H1 (cell line): ENCODE measurements around the gene RBM19. TPM values are rescaled to one million over a fixed set of nuclear protein-coding genes. Genes with fewer than 3 reads are reported as not detected.

Experiments used
- CTCF ChIA-PET: fragments of 300-600 bp; sonication (Branson Sonifier 250); formaldehyde crosslinking; loops from one replicate; lab custom pipeline; 2021; ENCODE audit not compliant: partially characterized antibody; lab: Charles Lee
- POLR2A ChIA-PET: fragments of 300-600 bp; sonication (Branson Sonifier 250); formaldehyde crosslinking; loops from one replicate; lab custom pipeline; 2021; ENCODE audit warnings: inconsistent platforms; ENCODE audit not compliant: partially characterized antibody; lab: Charles Lee
- DNase-seq, 2 experiments: peaks; one replicate each; pipeline versions ENCODE4 v3.0.0 to v3.0.0-alpha.2; 2010 to 2022; ENCODE audit warnings: low spot score in 2 of 2, low read depth in 1 of 2, mixed read lengths in 1 of 2
- FAIRE-seq: peaks from 2 replicates; lab custom pipeline; 2011; peaks lifted over from hg19 to GRCh38; lab: Jason Lieb, UNC
- H2AFZ ChIP-seq: 2 replicates; pipeline ENCODE4 v1.8.1; 2012; ENCODE audit warnings: low read length, inconsistent platforms
- H2AK5ac ChIP-seq: 2 replicates; pipeline ENCODE4 v1.6.1; 2013; ENCODE audit warnings: low read depth, low read length
- H2BK120ac ChIP-seq: replicated peaks from 2 replicates; pipeline ENCODE3; 2013; ENCODE audit warnings: low read depth, low read length, inconsistent platforms
- H2BK12ac ChIP-seq: 2 replicates; pipeline ENCODE4 v1.6.1; 2013; ENCODE audit warnings: low read depth, low read length
- H2BK15ac ChIP-seq: 2 replicates; pipeline ENCODE4 v1.6.1; 2013; ENCODE audit warnings: low read length
- H2BK20ac ChIP-seq: 2 replicates; pipeline ENCODE4 v1.6.1; 2013; ENCODE audit warnings: low read length
- H2BK5ac ChIP-seq: 2 replicates; pipeline ENCODE4 v1.6.1; 2013; ENCODE audit warnings: low read depth, low read length
- H3K14ac ChIP-seq: 2 replicates; pipeline ENCODE4 v1.6.1; 2013; ENCODE audit warnings: inconsistent platforms; ENCODE audit not compliant: insufficient read length
- H3K18ac ChIP-seq: 2 replicates; pipeline ENCODE4 v1.6.1; 2013; ENCODE audit warnings: low read length; ENCODE audit errors: extremely low read depth
- H3K23ac ChIP-seq: 2 replicates; pipeline ENCODE4 v1.6.1; 2013; ENCODE audit warnings: inconsistent platforms; ENCODE audit not compliant: insufficient read length
- H3K23me2 ChIP-seq: 2 replicates; pipeline ENCODE4 v1.6.1; 2013; ENCODE audit warnings: low read depth, low read length
- H3K27ac ChIP-seq: 2 replicates; pipeline ENCODE4 v1.6.1; 2011; ENCODE audit warnings: low read depth, low read length, inconsistent platforms
- H3K27me3 ChIP-seq, 4 experiments: replicated peaks in 1 of 4; 1 replicate in 1 of 4; 2 replicates in 3 of 4; pipeline versions ENCODE4 v1.6.1 to v1.8.1; 2011 to 2013; ENCODE audit warnings: low read length in 3 of 4, mild to moderate bottlenecking in 3 of 4, inconsistent platforms in 2 of 4, mixed read lengths in 2 of 4, moderate library complexity in 1 of 4; ENCODE audit not compliant: control insufficient read depth in 3 of 4, insufficient read depth in 3 of 4; ENCODE audit errors: extremely low read depth in 1 of 4
- H3K36me3 ChIP-seq, 4 experiments: 2 replicates each; pipeline versions ENCODE4 v1.6.1 to v1.8.1; 2011 to 2013; ENCODE audit warnings: mild to moderate bottlenecking in 4 of 4, low read length in 3 of 4, moderate library complexity in 2 of 4, control low read depth in 1 of 4, inconsistent platforms in 1 of 4; ENCODE audit not compliant: insufficient read depth in 4 of 4, control insufficient read depth in 2 of 4
- H3K4ac ChIP-seq: replicated peaks from 2 replicates; pipeline ENCODE3; 2013; ENCODE audit warnings: low read length, low read depth, mixed read lengths, inconsistent platforms; ENCODE audit not compliant: insufficient read length
- H3K4me1 ChIP-seq, 4 experiments: replicated peaks in 1 of 4; 1 replicate in 1 of 4; 2 replicates in 3 of 4; pipeline versions ENCODE4 v1.6.1 to v1.8.1; 2011 to 2013; ENCODE audit warnings: low read length in 3 of 4, inconsistent platforms in 2 of 4, mixed read lengths in 1 of 4; ENCODE audit not compliant: insufficient read depth in 4 of 4, control insufficient read depth in 3 of 4
- H3K4me2 ChIP-seq, 2 experiments: 2 replicates each; pipeline versions ENCODE4 v1.6.1 to v1.8.1; 2011 to 2013; ENCODE audit warnings: low read depth in 2 of 2, low read length in 2 of 2, control low read depth in 1 of 2, inconsistent platforms in 1 of 2, mild to moderate bottlenecking in 1 of 2; ENCODE audit not compliant: insufficient read depth in 1 of 2
- H3K4me3 ChIP-seq, 4 experiments: fragments of 200-600, 300-600 bp in 1 of 4; sonication (generic), shearing (Covaris generic), sonication (Bioruptor Twin) in 1 of 4; 2 replicates each; pipeline versions ENCODE4 v1.5.1 to v1.8.1; 2011 to 2016; ENCODE audit warnings: low read length in 4 of 4, low read depth in 3 of 4, control low read depth in 2 of 4, inconsistent platforms in 2 of 4, mild to moderate bottlenecking in 2 of 4, mixed read lengths in 1 of 4, moderate library complexity in 1 of 4; ENCODE audit not compliant: insufficient read depth in 2 of 4; ENCODE audit errors: extremely low read depth in 1 of 4
- H3K56ac ChIP-seq: replicated peaks from 2 replicates; pipeline ENCODE3; 2013; ENCODE audit warnings: low read depth, mild to moderate bottlenecking, mixed read lengths, low read length, inconsistent platforms; ENCODE audit not compliant: insufficient read length
- H3K79me1 ChIP-seq: 2 replicates; pipeline ENCODE4 v1.6.1; 2013; ENCODE audit warnings: low read depth, low read length, control low read depth
- H3K79me2 ChIP-seq, 2 experiments: 2 replicates each; pipeline versions ENCODE4 v1.6.1 to v1.8.1; 2012 to 2013; ENCODE audit warnings: low read length in 2 of 2, mild to moderate bottlenecking in 2 of 2, inconsistent platforms in 1 of 2; ENCODE audit not compliant: insufficient read depth in 2 of 2, control insufficient read depth in 1 of 2
- H3K9ac ChIP-seq, 4 experiments: replicated peaks in 1 of 4; 1 replicate in 1 of 4; 2 replicates in 3 of 4; pipeline versions ENCODE4 v1.6.1 to v1.8.1; 2011 to 2013; ENCODE audit warnings: low read depth in 3 of 4, low read length in 3 of 4, control low read depth in 2 of 4, mild to moderate bottlenecking in 2 of 4, moderate library complexity in 2 of 4, inconsistent platforms in 1 of 4; ENCODE audit errors: extremely low read depth in 1 of 4
- H3K9me3 ChIP-seq, 2 experiments: 2 replicates each; pipeline versions ENCODE4 v1.6.1 to v1.8.1; 2012 to 2013; ENCODE audit warnings: mild to moderate bottlenecking in 2 of 2, moderate library complexity in 2 of 2, control low read depth in 1 of 2, inconsistent platforms in 1 of 2, low read depth in 1 of 2, low read length in 1 of 2, mixed read lengths in 1 of 2; ENCODE audit not compliant: insufficient read depth in 2 of 2
- H4K20me1 ChIP-seq, 2 experiments: replicated peaks in 1 of 2; 2 replicates each; pipeline versions ENCODE3 to v1.8.1; 2011 to 2013; ENCODE audit warnings: inconsistent platforms in 2 of 2, low read length in 2 of 2, mild to moderate bottlenecking in 1 of 2; ENCODE audit not compliant: insufficient read depth in 2 of 2, control insufficient read depth in 1 of 2
- H4K5ac ChIP-seq: 2 replicates; pipeline ENCODE4 v1.6.1; 2013; ENCODE audit warnings: low read length, low read depth, mixed read lengths, inconsistent platforms; ENCODE audit not compliant: insufficient read length
- H4K8ac ChIP-seq: 2 replicates; pipeline ENCODE4 v1.8.0; 2013; ENCODE audit warnings: mild to moderate bottlenecking, moderate library complexity, low read length, inconsistent platforms; ENCODE audit not compliant: insufficient read depth; ENCODE audit errors: extremely low read depth
- H4K91ac ChIP-seq: replicated peaks from 2 replicates; pipeline ENCODE3; 2013; ENCODE audit warnings: low read length, mixed read lengths, inconsistent platforms; ENCODE audit not compliant: insufficient read length
- WGBS, 2 experiments: shearing (Covaris generic) in 1 of 2; methylation state at CpG; one replicate each; pipeline versions ENCODE4 v1.1.6 to v1.1.7; 2013 to 2015; ENCODE audit warnings: low lambda C conversion rate in 2 of 2, mixed read lengths in 2 of 2, inconsistent platforms in 1 of 2, low coverage in 1 of 2, missing lambda C conversion rate in 1 of 2; ENCODE audit not compliant: insufficient replicate concordance in 2 of 2, insufficient coverage in 1 of 2, insufficient read length in 1 of 2; ENCODE audit errors: extremely low coverage in 1 of 2, missing lambda C conversion rate in 1 of 2; 5-methylcytosine and 5-hydroxymethylcytosine counted together
- polyA plus RNA-seq, 7 experiments: library from polyadenylated mRNA; depleted of rRNA in 3 of 7; stranded (reverse) in 5 of 7; unstranded in 2 of 7; fragments of >200 nt in 5 of 7; fragments of 200-250 nt in 2 of 7; gene quantifications; 1 replicate in 5 of 7; 2 replicates in 1 of 7; 4 replicates in 1 of 7; pipeline versions ENCODE4 v1.2.1 to v1.2.3, GENCODE V29; 2011 to 2013; ENCODE audit warnings: missing spikeins in 2 of 7, mixed read lengths in 2 of 7
- total RNA-seq: library from RNA; stranded (reverse); fragmentation: NEBNext Ultra II Directional; extraction: Animal tissue kit (Norgen Biotek cat#: 25700); gene quantifications from 2 replicates; pipeline ENCODE4 v1.2.1, GENCODE V29; 2021
- TF ChIP-seq, protein P1 (sequence below): IDR thresholded peaks from 2 replicates; pipeline ENCODE4 v1.6.1; 2012; ENCODE audit warnings: inconsistent platforms
- TF ChIP-seq, protein P2 (sequence below): IDR thresholded peaks from 2 replicates; pipeline ENCODE4 v1.6.1; 2012; ENCODE audit warnings: low read length, inconsistent platforms

RBM19 gene
- total and polyA plus RNA-seq, 2 of the 8 experiments (the other 6 are each of a cell fraction or from before 2014, with no cell fraction given): 23.4 to 61.9 TPM

DNA sequence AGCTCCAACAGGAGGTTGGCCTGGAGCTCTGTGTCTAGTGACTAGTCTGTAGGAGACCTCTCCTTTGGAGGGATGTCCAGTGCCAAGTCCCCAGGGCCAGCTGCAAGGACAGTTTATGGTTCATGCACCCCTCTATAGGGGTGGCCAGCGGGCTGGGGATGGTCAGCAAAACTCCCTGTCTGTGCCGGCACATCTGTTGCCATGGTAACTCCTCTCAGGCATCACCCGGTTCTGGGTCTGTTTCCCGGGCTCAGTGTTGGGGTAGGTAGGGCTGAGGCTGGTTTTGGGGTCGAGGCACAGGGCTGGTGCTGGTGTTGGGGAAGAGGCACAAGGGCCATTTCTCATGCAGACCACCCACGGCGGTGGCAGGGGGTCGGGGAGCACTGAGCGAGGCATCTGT is 196.8 kb downstream of the RBM19 start:
- H2BK120ac ChIP-seq: no peak overlapping the region
- no peak overlapping the region for H2BK12ac ChIP-seq
- ChIA-PET CTCF (interaction anchor here (0.7 to 1.9 kb wide), 2 partner anchors 10 to 47 kb away, joined by 3 to 6 read pairs; no protein-coding TSS in a partner anchor), POLR2A (interaction anchor here (0.8 kb wide), 1 partner anchor 92 kb away, joined by 3 read pairs; no protein-coding TSS in a partner anchor)
- H2BK15ac ChIP-seq: no peak overlapping the region
- DNase-seq (no peak), FAIRE-seq (no peak)
- H3K4me1 ChIP-seq: no peaks in the 10 kb centered on the region; a peak in 2 of 7 replicates
- no peaks in the 10 kb centered on the region for H4K20me1 ChIP-seq
- H3K9me3 ChIP-seq: no peaks in the 10 kb centered on the region
- H2AFZ ChIP-seq: no peak overlapping the region
- TF ChIP-seq, protein P1, sequence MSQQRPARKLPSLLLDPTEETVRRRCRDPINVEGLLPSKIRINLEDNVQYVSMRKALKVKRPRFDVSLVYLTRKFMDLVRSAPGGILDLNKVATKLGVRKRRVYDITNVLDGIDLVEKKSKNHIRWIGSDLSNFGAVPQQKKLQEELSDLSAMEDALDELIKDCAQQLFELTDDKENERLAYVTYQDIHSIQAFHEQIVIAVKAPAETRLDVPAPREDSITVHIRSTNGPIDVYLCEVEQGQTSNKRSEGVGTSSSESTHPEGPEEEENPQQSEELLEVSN: no peak
- TF ChIP-seq, protein P2, sequence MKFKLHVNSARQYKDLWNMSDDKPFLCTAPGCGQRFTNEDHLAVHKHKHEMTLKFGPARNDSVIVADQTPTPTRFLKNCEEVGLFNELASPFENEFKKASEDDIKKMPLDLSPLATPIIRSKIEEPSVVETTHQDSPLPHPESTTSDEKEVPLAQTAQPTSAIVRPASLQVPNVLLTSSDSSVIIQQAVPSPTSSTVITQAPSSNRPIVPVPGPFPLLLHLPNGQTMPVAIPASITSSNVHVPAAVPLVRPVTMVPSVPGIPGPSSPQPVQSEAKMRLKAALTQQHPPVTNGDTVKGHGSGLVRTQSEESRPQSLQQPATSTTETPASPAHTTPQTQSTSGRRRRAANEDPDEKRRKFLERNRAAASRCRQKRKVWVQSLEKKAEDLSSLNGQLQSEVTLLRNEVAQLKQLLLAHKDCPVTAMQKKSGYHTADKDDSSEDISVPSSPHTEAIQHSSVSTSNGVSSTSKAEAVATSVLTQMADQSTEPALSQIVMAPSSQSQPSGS: no peak
- no peak overlapping the region for H2BK20ac ChIP-seq
- H3K18ac ChIP-seq: no peak overlapping the region
- WGBS, 2 experiments: 88% methylated on average over 9 of the region's 9 CpGs; no CpG with 5 or more reads in 1 of the 2 experiments
- H4K8ac ChIP-seq: no peak overlapping the region
- no peak overlapping the region for H2AK5ac ChIP-seq
- no peaks in the 10 kb centered on the region for H3K79me1 ChIP-seq
- no peaks in the 10 kb centered on the region for H3K27me3 ChIP-seq
- H3K4me3 ChIP-seq: no peak overlapping the region
- no peak overlapping the region for H2BK5ac ChIP-seq
- no peak overlapping the region for H3K4ac ChIP-seq
- H4K5ac ChIP-seq: no peak overlapping the region
- H3K4me2 ChIP-seq: no peak overlapping the region
- H3K27ac ChIP-seq: no peak overlapping the region
- no peaks in the 10 kb centered on the region for H3K23me2 ChIP-seq
- no peak overlapping the region for H3K14ac ChIP-seq
- no peaks in the 10 kb centered on the region for H3K36me3 ChIP-seq
- H4K91ac ChIP-seq: no peak overlapping the region
- H3K9ac ChIP-seq: no peak overlapping the region
- no peaks in the 10 kb centered on the region for H3K79me2 ChIP-seq
- no peak overlapping the region for H3K23ac ChIP-seq
- H3K56ac ChIP-seq: no peak overlapping the region
